NCI-H128 (cell line): Measurements from ENCODE around the gene HERC2.
"Not testable (repeated sequence)": the region's sequence is repeated elsewhere in the genome, so short reads cannot be mapped to it uniquely, and the experiment has no call there.

ENCODE experiments used
- DNase-seq: peaks from one replicate; lab custom pipeline; 2025; ENCODE audit not compliant: unreplicated experiment; lab: John Stamatoyannopoulos, UW

HERC2 gene

DNA sequence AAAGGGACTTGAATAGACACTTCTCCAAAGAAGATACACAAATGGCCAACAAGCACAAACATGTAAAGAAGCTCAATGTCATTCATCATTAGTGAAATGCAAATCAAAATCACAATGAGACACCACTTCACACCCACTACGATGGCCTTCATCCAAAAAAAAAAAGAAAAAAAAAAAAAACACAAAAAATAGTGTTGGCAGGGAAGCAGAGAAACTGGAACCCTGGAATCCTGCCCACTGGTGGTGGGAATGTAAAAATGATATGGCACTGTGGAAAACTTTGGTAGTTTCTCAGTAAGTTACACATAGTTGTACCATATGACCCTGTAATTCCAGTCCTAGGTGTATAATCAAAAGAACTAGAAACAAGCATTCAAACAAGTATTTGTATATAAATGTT lies 94.7 kb downstream of the HERC2 start:
- DNase-seq: not testable (repeated sequence)

DNA sequence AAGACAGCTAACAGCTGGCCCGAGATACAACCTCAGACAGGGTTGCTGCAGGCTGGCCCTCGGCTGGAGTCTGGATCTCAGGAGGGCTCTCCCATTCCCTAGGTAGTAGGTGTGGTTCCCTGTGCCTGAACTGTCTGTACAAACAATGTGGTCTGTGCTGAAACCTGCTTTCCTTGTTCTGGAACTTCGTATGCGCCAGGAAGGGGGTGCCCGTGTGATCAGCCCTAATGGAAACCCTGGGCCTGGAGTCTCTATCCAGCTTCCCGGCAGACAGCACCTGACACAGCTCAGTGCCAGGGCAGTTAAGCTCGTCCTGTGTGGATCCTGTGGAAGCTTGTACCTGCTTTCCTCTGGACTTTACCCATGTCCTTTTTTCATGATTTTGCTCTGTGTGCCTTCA lies 99.4 kb downstream of the HERC2 start:
- DNase-seq: not testable (repeated sequence)

DNA sequence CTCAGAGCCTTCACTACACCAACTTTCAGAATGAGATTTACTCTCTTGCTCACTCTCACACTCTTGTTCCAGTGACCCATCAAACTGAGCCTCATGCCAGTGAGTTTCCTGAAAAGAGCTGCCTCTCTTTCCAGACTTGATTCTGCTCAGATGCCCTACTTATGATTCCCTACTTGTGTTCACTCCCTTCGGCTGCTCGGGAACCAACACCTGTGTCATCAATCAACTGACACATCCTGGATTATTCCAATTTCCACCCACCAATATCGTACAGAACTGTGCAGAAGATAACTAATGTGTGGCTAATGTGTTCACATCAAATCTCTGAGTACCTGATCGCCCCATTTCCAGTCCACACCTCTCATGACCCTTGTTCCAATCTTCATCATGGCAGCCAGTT lies 100.3 kb downstream of the HERC2 start:
- not testable (repeated sequence) for DNase-seq

GRCh38 chr15:28219116-28219515 lies 102.9 kb downstream of the HERC2 start:
- DNase-seq: no peak

GRCh38 chr15:28216946-28217546 lies 104.9 kb downstream of the HERC2 start:
- DNase-seq: not testable (repeated sequence)

DNA sequence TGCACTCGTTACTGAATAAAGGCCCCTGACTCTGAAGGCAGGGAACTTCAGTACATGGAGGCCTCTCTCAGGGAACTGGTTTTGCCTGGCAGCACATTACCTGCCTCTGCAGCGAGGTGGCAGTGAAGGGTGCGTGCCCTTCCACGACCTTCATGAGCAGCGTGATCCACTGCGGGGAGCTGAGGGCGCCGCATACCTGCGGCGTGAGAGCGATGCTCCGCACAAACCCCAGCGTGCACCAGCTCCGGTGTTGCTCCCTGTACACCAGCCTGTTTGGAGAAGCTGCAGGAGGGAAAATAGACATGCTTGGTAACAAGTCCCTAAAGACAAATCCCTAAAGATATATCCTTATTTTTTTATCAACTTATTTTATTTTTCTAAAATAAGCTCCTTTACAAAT lies 106.5 kb downstream of the HERC2 start:
- not testable (repeated sequence) for DNase-seq

GRCh38 chr15:28214006-28214790 lies 107.8 kb downstream of the HERC2 start:
- DNase-seq: not testable (repeated sequence)

DNA sequence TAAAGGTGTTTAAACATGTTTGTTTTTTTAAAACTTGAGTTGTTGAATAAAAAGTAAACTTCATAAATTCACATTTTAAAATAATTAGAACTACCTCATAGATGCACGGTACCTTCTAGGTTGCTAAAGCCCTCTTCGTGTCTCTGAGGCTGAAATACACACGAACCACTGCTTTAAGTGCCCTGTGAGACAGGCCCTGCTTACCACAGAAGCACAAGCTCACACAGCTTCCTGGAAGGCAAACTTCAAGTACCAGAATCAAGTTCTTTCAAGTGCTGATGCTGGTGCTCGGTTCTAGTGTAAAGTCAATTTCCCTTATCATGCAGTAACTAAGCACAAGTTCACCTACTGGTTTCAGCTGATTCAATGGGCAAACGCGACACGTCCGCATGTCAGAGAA lies 108.6 kb downstream of the HERC2 start:
- DNase-seq: not testable (repeated sequence)

- DNase-seq: no peak
Measured at GRCh38 chr15:28208583-28208982, 113.4 kb downstream of the HERC2 start.

- not testable (repeated sequence) for DNase-seq
Measured at GRCh38 chr15:28205640-28206039, 116.3 kb downstream of the HERC2 start.

DNA sequence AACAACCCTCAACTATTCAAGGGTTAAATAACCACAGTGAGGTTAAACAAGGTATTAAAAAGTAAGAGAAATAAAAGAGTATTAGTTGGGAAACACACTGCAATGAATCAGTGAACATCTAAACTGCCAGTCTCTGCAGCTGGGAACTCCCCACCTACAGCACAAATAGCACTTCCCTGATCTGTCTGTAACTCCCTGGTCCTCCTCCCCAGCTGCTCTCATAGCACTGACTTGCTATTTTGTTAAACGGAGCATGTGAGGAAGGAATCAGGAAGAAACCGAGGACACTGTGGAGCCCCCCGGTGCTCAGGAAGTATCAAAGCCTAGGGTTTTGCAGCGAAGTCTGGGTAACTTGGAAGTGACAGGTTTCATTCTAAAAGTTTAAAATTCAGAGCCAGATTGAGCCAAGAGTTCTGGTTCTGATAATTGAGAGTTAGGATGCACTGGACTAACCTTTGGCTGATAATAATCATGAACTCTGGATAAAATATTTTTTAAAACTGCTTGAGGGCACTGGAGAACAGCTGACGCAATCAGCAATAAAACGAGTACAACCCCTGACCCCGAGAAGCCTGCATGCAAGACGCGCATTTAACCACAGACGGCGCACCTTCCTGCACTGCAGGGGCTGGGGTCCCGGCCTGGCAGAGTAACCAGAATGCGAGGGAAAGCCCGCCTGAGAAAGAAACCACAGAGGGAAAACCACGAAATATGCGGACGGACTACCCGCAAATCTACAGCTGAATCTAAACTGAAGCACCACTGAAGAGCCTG lies 118.7 kb downstream of the HERC2 start:
- DNase-seq: not testable (repeated sequence)

DNA sequence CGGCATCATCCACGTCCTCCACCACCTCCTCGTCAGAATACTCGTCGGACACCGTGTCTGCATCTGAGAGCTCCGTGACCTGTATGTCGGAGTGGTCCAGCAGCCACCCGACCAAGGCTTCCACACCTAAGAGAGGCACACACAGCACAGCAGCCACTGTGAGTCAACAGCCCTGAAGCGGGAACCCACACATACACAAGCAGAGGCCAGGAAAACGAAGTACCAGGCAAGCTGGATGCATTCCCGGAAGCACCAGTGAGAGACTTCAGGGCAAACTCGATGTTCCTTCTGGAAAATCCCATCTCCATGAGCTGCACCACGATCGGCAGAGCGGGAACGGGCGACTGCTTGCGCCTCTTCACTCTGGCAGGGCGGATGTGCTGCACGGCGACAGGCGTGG lies 119.9 kb downstream of the HERC2 start:
- DNase-seq: not testable (repeated sequence)

GRCh38 chr15:28198215-28198614 lies 123.8 kb downstream of the HERC2 start:
- not testable (repeated sequence) for DNase-seq

DNA sequence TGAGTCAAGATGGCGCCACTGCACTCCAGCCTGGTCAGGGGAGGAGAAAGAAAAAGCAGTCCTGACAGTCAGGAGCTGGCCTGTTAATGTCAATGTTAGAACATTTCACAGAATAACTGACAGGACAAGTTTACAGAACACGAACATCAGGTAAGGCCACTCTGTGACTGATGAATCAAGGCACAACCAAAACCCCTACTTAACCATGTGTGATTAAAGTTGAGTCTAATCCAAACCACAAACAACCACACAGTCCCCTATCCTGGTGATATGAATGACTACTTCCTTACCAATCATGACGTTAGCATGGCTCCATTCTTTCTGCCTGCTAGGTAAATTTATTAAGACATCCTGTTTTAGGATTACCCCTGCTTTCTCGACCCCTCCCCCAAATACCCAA lies 124.3 kb downstream of the HERC2 start:
- DNase-seq: not testable (repeated sequence)

DNA sequence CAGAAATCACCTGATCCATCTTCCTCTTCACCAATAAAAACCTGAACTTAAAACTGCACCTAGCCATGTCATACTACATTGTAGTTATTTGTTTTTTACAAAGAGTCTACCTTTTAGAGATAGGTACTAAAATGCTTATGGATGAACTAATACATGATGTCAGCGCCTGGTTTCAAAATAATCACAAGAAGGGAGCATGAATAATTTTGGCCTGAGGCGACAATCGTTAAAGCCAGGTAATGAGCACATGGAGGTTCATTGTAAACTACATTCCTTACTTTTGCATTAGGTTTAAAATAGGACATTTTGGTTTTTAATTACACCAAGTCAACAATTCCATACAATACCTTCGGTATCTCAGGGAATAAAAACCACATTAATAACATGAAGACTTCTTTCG lies 125.4 kb downstream of the HERC2 start:
- not testable (repeated sequence) for DNase-seq

DNA sequence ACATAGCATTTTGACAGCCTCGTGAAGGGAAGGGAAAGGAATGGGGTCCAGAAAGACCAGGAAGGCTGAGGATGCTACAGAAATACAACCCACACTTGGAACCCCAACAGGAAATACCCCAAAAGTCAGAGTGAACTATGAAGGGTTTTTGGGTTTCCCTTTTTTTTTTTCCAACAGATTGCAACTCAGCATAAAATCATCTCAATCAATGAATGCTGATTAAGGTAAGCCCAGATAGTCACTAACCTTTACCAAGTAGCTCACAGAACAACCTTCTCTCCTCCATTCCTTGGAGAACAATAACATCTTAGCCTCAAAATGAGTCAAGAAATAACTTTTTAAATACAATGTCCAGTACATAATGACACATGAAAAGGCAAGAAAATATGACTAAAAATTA lies 129.2 kb downstream of the HERC2 start:
- DNase-seq: no peak

DNA sequence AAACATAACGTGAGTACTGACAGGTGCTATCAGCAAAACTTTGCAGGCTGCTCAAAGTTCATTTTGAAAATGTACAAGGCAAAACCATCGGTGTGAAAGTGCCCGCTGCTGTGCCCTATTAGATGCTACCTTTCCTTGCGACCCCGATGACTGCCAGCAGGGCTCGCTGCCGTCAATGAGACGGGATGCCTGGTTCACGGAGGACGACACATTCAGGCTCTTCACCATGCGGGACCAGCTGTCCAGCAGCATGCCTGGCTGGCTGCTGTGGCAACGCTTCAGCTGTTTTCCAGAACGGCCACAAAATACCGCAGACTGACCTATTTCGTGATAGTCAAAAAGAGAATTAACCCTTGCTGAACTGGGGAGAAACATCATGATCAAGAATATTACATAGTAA lies 130.1 kb downstream of the HERC2 start:
- DNase-seq: no peak

DNA sequence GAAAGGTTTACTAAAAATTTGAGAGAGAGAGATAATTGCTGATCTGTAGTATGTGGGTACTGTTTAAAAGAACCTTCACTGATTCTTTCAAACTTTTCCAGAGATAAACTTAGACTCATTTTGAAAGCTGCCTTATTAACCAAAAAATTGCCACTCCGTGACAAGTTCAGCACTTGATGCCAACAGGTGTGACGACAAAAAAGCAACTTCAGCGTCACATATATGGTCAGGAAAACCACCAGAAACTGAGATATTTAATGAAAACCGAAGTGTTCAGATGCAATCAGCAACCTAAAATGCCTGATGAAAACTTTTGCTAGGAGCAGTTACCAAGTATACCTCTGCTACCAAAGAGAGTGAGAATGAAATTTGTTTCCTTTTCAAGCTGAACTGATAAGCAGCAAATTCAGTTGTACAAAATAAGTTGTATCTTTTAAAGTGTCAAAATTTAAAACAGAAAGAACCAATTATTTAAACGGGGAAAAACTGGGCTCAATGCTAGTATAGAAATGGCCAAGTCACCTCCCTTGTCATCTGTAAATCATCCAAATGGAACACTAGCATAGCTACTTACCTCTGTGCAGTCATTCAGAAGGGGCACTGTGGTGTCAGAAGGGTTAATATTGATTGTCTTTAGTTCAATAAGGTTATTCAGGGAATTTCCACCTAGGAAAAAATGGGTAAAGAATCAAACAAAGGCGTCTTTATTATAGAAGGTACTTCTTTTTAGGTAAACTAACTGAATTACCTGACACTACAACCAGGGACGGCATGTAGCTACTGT lies 131.4 kb downstream of the HERC2 start:
- no peak for DNase-seq

DNA sequence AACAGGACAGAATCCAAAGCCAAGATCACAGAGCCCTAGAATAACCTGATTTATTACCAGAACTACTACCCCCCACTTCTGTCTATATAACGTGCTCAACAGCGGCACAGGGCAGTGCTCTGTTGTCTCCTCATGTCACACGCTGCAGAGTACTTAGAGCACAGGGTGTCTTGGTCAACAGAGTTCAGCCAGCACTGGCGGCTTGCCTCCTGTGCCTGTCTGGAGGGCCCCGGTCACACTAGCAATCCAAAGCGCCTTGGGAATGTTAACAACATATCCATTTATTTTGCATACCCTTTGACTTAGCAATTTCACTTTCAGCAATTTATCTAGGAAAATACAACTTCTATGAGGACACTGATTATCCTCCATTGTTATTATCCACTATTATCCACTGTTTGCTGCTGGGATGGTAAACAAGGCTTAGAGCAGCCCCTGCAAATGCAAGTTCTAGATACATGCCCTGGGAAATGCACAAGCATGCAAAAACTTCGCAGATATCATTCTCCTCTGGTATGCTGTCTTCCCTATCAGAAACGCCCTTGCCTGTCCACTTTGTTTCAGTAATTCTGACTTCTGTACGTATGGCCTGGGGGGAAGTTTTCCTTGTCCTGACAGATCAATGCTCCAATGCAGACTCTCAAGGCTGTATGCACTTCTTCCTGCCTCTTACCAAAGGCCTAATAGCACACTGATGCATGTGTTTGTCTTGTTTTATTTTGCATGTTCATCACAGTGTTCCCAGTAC lies 136.7 kb downstream of the HERC2 start:
- no peak for DNase-seq

- DNase-seq: no peak
Measured at GRCh38 chr15:28184166-28184565, 137.8 kb downstream of the HERC2 start.
